GM23248 (cell line): ENCODE measurements around the gene NIPA2.

Experiments used
- EZH2 ChIP-seq: fragments of 200-600 bp; sonication (generic); IDR thresholded peaks from 2 replicates; pipeline ENCODE4 v1.6.1; 2018; ENCODE audit warnings: antibody characterized with exemption, mild to moderate bottlenecking; ENCODE audit not compliant: insufficient read depth, poor library complexity, severe bottlenecking
- EZH2phosphoT487 ChIP-seq: fragments of 200-600 bp; sonication (generic); IDR thresholded peaks from 2 replicates; pipeline ENCODE4 v1.6.1; 2018; ENCODE audit warnings: antibody characterized with exemption, moderate library complexity, mild to moderate bottlenecking, low read depth; ENCODE audit not compliant: insufficient read depth

DNA sequence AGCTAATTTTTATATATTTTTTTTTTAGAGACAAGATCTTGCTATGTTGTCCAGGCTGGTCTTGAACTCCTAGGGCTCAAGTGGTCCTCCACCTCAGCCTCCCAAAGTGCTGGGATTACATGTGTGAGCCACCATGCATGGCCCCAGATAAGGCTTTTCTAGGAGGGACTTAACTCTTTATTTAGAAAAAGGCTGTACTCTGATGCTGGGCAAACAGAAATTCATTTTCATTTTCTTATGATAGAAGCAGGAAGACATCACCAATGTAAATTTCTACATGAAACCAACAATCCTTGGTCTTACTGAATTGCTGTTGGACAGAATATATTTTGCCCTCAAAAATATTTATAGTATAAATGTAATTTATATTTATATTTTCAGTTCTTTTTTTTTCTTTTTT is 42.4 kb upstream of the NIPA2 start:
- no peak for TF ChIP-seq EZH2
- no peak for TF ChIP-seq EZH2phosphoT487
